ENCODE measurements around the gene KCNQ4.

Gene KCNQ4

DNA sequence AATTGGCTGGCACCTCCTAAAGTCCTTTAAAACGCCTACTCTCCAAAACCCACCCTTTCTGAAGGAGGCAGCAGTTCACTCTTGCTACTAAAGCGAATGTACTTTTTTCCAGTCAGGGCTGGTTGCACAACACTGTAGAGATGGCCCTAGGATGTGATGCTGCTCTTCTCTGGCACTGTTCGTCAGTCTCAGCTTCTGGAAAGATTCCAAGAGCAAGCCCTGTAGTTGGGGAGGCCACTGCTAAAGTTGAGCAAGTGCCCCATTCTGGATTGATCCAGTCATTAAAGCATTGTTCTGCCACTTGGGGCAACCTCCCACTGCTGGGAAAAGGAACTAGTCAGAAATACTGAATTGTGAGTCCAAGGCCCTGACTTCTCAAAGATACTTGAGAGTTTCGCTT lies 28.5 kb upstream of the KCNQ4 start:
- no peak for DNase-seq (ENCODE audit: low read depth in 2 of 2)

GRCh38 chr1:40756523-40756922 lies 27.1 kb upstream of the KCNQ4 start:
- no peak for DNase-seq (ENCODE audit: low read depth in 2 of 2)

- DNase-seq (ENCODE audit: low read depth in 2 of 2): no peak
These were observed 26.5 kb upstream of the KCNQ4 start for GRCh38 chr1:40757084-40757483.

GRCh38 chr1:40758004-40758403 lies 25.6 kb upstream of the KCNQ4 start:
- DNase-seq (ENCODE audit: low read depth in 2 of 2): no peak

GRCh38 chr1:40758578-40759343 lies 24.8 kb upstream of the KCNQ4 start:
- no peak for DNase-seq (ENCODE audit: low read depth in 2 of 2)

DNA sequence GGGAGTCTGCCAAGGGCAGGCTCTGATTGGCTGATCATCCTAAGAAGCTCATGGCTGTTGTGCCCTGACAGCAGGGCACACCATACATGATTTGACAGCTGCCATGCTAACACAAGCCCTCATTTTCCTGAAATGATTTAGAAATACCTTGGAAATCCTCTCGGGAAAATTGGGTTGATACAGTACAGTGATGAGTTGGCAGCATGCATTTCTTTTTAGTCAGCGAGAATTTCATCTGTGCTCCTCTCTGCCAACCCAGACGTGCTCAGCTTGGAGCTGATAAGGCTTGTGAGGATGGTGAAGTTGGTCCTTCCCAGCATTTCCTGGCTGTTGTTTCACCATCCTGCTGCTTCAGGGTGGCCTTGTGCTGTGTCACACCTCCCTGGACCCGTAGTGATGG lies 22.6 kb upstream of the KCNQ4 start:
- DNase-seq (ENCODE audit: low read depth in 2 of 2): no peak

DNA sequence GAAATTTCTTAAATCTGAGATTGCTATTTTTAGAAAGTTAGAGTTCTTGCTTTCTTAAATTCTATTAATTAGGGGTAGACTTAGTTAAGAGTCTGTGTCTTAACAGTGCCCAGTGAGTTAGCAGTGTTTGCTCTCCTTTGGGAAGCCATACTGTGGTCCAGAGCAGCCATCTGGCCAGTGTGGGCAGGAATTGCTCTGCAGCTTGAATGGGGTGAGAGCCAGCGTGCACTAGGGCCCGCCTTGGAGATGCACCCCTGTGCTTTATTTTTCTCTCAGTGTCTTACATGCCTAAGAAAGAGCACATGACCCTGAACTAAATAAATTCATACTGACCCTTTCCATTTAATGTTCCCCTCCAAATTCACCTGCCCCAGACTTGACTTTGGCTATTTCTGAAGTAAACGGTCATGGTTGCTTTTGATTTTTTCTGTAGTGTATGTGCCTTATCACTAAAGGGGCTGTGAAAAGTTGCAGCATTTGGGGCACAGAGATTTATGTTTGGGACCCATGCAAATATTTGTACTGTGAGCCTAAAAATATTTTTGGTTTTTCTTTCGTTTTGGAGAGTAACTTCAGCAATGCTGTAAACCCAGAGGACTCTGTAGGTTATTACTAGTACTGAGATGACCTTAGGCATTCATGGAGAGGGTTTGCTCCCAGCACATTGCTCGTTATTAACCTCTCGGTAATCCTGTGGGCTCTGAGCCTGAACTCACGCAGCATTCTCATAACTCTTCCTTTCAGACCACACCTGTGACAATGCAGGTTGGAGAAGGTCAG lies 21.3 kb upstream of the KCNQ4 start:
- DNase-seq (ENCODE audit: low read depth in 2 of 2): no peak

DNA sequence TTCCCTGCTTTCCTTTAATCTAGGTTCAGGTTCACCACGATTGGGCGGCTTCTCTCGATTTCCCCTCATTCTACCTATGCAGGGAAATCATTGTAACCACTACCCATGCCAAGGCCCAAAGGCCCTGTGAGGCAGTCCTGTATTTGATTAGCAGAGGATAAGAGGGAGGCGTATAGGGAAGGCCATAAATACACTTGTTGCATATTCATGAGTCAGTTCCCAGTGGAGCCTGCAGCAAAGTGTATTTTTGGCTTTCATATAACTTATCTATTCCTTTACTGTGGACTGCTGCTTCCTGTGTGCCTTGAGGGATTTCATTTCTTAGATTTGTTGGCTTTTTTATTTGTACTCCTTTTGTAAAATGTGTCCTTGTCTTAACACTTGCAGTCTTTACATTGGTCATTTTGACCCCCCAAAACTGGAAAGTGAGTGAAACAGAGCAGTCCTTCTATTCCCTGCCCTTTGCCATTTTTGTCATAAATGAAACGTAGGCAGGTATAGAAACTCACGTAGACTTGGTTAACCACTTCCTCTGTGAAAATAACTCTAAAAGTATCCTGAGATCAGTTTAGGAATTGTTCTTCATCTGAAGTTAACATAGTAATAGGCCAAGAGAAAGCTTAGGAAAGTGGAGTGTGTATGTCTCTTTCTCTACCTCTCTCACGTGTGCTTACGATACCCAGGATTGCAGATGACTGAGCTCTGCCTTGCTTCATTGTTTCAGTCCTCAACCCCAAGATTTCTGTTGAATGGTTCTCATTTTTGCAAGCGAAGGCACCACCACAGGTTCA lies 19.6 kb upstream of the KCNQ4 start:
- DNase-seq (ENCODE audit: low read depth in 2 of 2): no peak

GRCh38 chr1:40764981-40765380 lies 18.6 kb upstream of the KCNQ4 start:
- DNase-seq (ENCODE audit: low read depth in 2 of 2): no peak

DNA sequence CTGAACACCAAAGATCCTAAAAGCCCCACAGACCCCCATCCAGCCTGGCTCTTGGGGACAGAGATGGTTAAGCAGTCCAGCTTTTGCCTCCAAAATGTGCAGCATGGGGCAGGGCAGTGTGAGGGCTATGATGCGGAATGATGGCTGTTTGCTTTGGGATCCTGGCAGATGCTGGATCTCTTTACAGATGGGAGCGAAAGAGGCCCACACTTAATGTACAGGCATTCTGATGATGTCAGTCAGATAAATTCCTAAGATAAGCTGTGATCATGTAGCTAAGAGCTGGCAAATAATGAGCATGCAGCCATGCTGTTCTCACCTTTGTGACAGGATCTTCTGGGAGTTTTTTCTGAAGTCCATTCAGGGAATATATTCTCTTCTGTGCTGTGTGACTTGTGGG lies 17.6 kb upstream of the KCNQ4 start:
- no peak for DNase-seq (ENCODE audit: low read depth in 2 of 2)

DNA sequence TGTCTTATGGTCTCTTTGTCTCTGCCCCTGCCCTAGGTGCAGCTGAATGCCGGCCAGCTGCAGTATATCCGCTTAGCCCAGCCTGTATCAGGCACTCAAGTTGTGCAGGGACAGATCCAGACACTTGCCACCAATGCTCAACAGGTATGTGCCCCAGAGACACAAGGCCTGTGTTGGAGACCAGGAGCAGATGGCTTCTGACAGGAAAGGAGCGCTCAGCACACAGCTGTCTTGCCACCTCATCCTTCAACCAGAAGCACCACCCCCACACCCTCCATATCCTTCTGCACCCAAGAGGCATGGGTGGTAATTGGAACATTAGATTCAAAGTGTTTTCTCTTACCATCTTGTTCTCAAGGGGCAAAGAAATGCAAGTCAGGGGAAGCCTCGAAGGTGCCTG lies 17.0 kb upstream of the KCNQ4 start:
- DNase-seq (ENCODE audit: low read depth in 2 of 2): no peak

DNA sequence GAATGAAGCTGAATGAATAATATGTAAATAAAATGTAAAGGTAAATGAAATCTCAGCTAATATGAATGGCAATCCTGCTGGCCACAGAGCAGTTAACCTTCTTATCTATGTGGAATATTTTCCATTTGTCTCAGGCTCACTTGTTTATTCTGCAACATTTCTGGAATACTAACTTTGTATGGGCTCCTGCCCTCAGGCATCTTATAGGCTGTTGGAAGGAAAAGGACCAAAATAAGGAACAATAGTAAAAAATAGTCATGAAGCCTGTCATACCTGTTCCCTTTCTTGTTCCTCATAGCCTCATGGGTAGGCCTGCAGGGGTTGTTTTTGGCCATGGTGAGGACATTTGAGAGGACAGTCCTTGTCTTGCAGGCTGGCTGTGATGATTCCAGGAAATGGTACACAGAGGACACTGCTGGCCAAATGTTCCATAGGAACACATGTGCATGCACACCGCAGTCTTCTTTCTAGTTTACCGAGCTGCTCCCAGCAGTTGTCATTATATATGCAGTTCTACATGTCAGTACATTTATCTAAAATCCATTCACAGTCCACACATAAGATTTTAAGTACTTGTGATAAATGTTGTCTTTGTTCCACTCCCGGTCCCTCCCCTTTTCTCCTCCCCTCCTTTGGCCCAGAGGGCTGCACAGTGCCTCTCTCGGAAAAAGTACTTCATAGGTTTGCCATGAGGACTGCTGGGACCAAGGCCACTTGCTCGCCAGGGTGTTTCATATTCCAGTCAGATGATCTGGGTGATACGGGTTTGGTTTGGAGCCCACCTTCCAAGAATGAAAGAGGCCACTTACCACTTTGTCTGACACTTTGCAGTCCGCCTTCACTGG lies 15.2 kb upstream of the KCNQ4 start:
- DNase-seq (ENCODE audit: low read depth in 2 of 2): no peak

- no peak for DNase-seq (ENCODE audit: low read depth in 2 of 2)
These were observed 13.8 kb upstream of the KCNQ4 start for GRCh38 chr1:40769815-40770214.

GRCh38 chr1:40770296-40771070 lies 13.1 kb upstream of the KCNQ4 start:
- DNase-seq (ENCODE audit: low read depth in 2 of 2): no peak

DNA sequence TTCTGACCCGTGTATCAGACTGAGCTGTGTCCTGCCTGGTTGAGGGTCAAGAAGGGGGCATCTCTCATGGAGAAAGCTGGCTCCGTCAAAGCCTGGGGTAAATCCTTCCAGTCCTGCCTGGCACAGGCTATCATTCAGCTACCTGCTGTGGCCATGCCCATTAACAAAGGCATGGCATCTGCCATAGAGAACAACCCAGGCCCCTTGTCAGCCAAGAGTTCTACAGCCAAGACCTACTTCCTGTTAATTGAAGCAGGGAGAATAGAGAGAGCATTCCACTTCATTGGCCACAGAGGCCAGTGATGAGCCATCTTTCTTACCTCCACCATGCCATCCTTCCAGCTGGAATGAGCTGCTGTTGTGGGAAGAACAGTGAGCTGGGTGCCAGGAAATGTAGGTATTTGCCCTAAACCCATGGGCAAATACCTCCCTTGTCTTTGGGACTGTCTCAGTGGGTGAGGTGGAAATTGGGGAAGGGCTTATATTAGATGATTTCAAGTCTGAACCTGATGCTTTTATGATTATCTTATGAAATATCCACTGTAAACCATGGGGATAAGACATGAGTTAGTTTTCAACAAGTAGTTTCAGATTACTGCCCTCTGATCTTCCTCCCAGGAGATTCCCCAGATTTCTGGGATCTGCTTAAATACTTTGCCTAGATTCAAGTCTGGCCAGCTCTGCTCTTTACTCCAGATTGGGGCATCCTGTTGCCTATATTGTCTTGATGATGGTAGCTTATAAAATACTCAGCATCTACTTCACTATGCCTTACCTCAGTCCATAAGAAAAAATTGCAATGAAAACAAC lies 11.2 kb upstream of the KCNQ4 start:
- DNase-seq (ENCODE audit: low read depth in 2 of 2): no peak

DNA sequence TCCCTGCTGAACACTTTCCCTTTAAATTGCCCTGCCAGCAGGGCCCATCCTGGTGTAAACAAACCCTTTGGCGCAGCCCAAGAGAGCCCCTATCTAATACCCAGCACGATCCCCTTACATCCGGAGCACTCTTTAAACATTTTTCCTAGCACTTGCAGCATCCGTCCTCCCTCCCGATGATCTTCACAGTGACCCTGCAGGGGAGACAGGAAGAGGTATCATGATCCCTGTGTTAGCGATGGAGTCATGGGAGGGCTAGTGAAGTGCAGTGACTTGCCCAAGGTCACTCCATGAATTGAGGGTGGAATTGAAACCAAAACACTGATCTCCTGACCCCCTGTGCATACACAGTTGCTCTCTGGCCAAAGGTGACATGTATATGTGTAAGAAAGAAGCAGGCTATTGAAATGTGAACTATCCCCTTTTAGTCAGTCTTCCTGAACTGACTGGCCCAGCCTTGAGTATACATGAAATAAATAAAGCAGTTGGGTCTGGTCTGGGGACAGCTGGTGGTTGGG lies 9.8 kb upstream of the KCNQ4 start:
- no peak for DNase-seq (ENCODE audit: low read depth in 2 of 2)

DNA sequence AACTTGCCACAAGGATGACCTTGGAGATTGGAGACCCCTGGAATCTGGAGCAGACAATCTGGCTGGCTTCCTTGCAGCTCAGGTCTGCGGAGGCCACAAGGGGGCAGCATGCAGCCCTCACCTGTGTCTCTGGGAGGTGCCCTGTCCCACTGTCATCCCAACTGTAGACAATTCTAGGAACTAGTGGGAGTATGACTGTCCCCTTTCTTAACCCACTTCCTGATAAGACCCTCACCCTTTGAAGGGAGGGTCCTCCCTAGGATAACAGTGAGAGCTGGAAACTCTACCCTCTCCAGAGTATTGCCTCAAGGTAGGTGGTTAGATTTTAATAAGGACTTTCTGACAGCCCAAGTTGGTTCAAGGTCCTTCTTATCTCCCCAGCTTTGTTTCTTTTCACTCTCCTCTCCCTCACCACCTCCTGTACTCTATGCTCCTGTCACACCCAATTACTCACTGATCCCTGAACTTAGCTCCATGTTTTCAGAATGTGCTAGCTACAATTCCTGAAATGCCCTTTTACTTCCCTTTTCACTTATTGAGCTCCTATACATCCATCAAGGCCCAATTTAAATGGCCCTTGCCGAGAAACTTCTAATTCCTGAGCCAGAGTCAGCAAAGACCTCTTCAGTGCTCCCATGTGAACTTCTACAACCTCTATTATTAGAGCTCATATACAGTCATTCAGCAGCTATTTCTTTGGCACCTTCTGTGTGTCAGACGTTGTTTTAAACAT lies 9.2 kb upstream of the KCNQ4 start:
- peak; percentile 24 to 28 for DNase-seq (ENCODE audit: low read depth in 2 of 2)

DNA sequence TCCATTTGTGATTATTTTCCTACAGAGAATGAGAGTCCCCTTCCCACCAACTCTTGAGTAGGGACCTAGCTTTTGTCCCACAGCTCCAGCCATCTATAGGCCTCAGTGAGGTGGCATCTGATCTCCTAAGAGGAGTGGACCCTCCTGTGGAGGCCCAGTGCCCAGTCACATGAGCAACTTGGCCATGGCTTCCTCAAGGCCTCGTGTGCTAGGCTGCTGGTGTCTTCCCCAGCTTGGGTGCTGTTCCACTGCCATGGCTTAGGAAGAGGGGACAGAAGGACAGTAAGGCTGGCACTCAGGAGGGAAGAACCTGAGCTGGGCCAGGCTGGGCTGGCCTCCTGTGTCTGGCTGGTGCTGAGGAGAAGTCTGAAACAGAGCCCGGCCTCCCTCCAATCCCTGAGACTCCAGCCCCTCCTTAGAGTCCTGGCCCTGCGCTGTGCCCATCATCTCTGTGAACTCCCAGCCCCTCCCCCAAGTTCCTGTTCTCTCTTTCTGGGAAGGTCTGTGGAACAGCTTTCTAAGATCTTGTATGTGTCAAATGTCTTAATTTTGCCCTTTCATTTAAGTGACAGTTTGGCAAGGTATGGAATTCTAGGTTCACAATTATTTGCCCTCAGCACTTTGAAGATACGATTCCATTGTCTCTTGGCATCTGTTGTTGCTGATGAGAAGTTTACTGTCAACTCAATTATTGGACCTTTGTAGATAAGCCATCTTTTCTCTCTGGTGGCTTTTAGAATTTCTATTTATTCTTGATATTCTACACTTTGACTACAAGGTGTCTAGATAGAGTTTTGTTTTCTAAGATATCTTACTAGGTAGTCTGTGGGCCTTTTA lies 7.1 kb upstream of the KCNQ4 start:
- no peak for DNase-seq (ENCODE audit: low read depth in 2 of 2)

All from stimulated activated CD8-positive, alpha-beta memory T cell treated with anti-CD3 and anti-CD28 coated beads, Interleukin-15, amount 100 ng/mL, for 48 hours (primary cell).